OCI-LY1 (cell line): Measurements from ENCODE around the gene TSPAN8.

Experiments used
- H2AFZ ChIP-seq: fragments of 200-600 bp; sonication (generic), shearing (Covaris generic); 2 replicates; pipeline ENCODE4 v1.6.0; 2014; ENCODE audit warnings: antibody characterized with exemption, mild to moderate bottlenecking, low read length
- H3F3A ChIP-seq: fragments of 200-600 bp; sonication (generic), shearing (Covaris generic); 2 replicates; pipeline ENCODE4 v1.6.0; 2014; ENCODE audit warnings: mild to moderate bottlenecking, antibody characterized with exemption, low read length, moderate library complexity; ENCODE audit not compliant: insufficient read depth
- H3K27ac ChIP-seq: fragments of 200-600 bp; sonication (generic); 2 replicates; pipeline ENCODE4 v1.5.1; 2014; ENCODE audit warnings: low read length, mixed run types, mild to moderate bottlenecking, low read depth; ENCODE audit not compliant: poor library complexity, severe bottlenecking
- H3K27me3 ChIP-seq: fragments of 200-600 bp; sonication (generic); 2 replicates; pipeline ENCODE4 v1.6.0; 2014; ENCODE audit warnings: antibody characterized with exemption, mild to moderate bottlenecking, low read length, moderate library complexity; ENCODE audit not compliant: insufficient read depth
- H3K36me3 ChIP-seq: fragments of 200-600 bp; sonication (generic); 2 replicates; pipeline ENCODE4 v1.6.1; 2014; ENCODE audit warnings: mild to moderate bottlenecking, antibody characterized with exemption, low read length, moderate library complexity, mixed read lengths; ENCODE audit not compliant: insufficient read depth
- H3K4me1 ChIP-seq: fragments of 200-600 bp; sonication (generic); 2 replicates; pipeline ENCODE4 v1.5.1; 2014; ENCODE audit warnings: mild to moderate bottlenecking, low read length, moderate library complexity; ENCODE audit not compliant: insufficient read depth, severe bottlenecking
- H3K4me2 ChIP-seq: fragments of 200-600 bp; sonication (generic), shearing (Covaris generic); 2 replicates; pipeline ENCODE4 v1.6.1; 2014; ENCODE audit warnings: low read length
- H3K4me3 ChIP-seq: fragments of 200-600 bp; sonication (generic); 2 replicates; pipeline ENCODE4 v1.5.1; 2014; ENCODE audit warnings: low read length, low read depth, mild to moderate bottlenecking, mixed read lengths; ENCODE audit not compliant: poor library complexity, severe bottlenecking
- H3K79me2 ChIP-seq: fragments of 200-600 bp; shearing (Covaris generic); 2 replicates; pipeline ENCODE4 v1.6.1; 2016; ENCODE audit warnings: mixed run types, low read length, mixed read lengths; ENCODE audit not compliant: insufficient read depth
- H3K9ac ChIP-seq: fragments of 200-600 bp; sonication (generic), shearing (Covaris generic); 2 replicates; pipeline ENCODE4 v1.6.1; 2014; ENCODE audit warnings: mild to moderate bottlenecking, low read length, mixed read lengths
- H3K9me2 ChIP-seq: fragments of 200-600 bp; sonication (generic), shearing (Covaris generic); 2 replicates; pipeline ENCODE4 v1.6.1; 2014; ENCODE audit warnings: low read depth, mild to moderate bottlenecking, low read length, mixed read lengths
- H3K9me3 ChIP-seq: fragments of 200-600 bp; shearing (Covaris generic); 2 replicates; pipeline ENCODE4 v1.6.1; 2014; ENCODE audit warnings: low read length, mixed read lengths
- H4K20me1 ChIP-seq: fragments of 200-600 bp; sonication (generic), shearing (Covaris generic); 2 replicates; pipeline ENCODE4 v1.6.0; 2016; ENCODE audit warnings: mild to moderate bottlenecking, low read length; ENCODE audit not compliant: insufficient read depth
- CTCF ChIP-seq: fragments of 200-600 bp; sonication (generic), shearing (Covaris generic); IDR thresholded peaks from 2 replicates; pipeline ENCODE4 v1.5.1; 2017; ENCODE audit warnings: mild to moderate bottlenecking, antibody characterized with exemption, low read length, moderate library complexity, mixed read lengths
- EZH2 ChIP-seq: fragments of 200-600 bp; sonication (generic), shearing (Covaris generic); IDR thresholded peaks from 2 replicates; pipeline ENCODE4 v1.8.0; 2017; ENCODE audit warnings: borderline replicate concordance, mixed run types, mild to moderate bottlenecking, antibody characterized with exemption, low read length, moderate library complexity, mixed read lengths

Gene TSPAN8

GRCh38 chr12:71075743-71076142 is 82.1 kb downstream of the TSPAN8 start:
- no peaks in the 10 kb centered on the region for H3K4me1 ChIP-seq
- no peaks in the 10 kb centered on the region; the same call in 1 of the 2 replicates for H3F3A ChIP-seq
- no peak for TF ChIP-seq EZH2
- TF ChIP-seq CTCF = no peak
- H3K79me2 ChIP-seq = no peaks in the 10 kb centered on the region
- no peak overlapping the region for H2AFZ ChIP-seq
- no peaks in the 10 kb centered on the region for H3K9me2 ChIP-seq
- no peaks in the 10 kb centered on the region for H3K36me3 ChIP-seq
- H3K9me3 ChIP-seq = no peaks in the 10 kb centered on the region
- no peak overlapping the region for H3K4me3 ChIP-seq
- no peaks in the 10 kb centered on the region for H4K20me1 ChIP-seq
- H3K9ac ChIP-seq = no peak overlapping the region
- no peaks in the 10 kb centered on the region for H3K27me3 ChIP-seq
- no peak overlapping the region for H3K27ac ChIP-seq
- H3K4me2 ChIP-seq = no peak overlapping the region
